DND-41 (cell line): Measurements from ENCODE around the gene RABGAP1L.

ENCODE experiments used
- EZH2 ChIP-seq: IDR thresholded peaks from 3 replicates; pipeline ENCODE4 v1.6.1; 2012; ENCODE audit warnings: borderline replicate concordance, low read depth, mild to moderate bottlenecking, moderate library complexity, low read length, inconsistent platforms; ENCODE audit not compliant: severe bottlenecking
- TF ChIP-seq, protein P1 (sequence below): IDR thresholded peaks from 2 replicates; pipeline ENCODE4 v1.5.1; 2012; ENCODE audit warnings: borderline replicate concordance, low read length, moderate library complexity, mild to moderate bottlenecking; ENCODE audit not compliant: poor library complexity, severe bottlenecking; ENCODE audit errors: extremely low read depth

DNA sequence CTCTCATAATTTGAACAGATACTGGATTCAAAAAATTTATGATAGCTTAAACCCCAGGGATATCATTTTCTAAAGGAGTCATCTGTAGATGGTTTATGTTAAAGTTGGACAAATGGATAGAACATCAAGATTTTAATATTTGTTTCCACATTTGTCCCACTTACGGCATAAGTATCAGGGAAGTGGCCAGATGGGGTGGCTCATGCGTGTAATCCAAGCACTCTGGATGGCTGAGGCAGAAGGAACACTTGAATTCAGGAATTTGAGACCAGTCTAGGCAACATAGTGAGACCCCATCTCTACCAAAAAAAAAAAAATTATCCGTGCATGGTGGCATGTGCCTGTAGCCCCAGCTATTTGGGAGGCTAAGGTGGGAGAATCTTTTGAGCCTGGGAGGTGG lies 517.5 kb downstream of the RABGAP1L start:
- TF ChIP-seq, protein P1, sequence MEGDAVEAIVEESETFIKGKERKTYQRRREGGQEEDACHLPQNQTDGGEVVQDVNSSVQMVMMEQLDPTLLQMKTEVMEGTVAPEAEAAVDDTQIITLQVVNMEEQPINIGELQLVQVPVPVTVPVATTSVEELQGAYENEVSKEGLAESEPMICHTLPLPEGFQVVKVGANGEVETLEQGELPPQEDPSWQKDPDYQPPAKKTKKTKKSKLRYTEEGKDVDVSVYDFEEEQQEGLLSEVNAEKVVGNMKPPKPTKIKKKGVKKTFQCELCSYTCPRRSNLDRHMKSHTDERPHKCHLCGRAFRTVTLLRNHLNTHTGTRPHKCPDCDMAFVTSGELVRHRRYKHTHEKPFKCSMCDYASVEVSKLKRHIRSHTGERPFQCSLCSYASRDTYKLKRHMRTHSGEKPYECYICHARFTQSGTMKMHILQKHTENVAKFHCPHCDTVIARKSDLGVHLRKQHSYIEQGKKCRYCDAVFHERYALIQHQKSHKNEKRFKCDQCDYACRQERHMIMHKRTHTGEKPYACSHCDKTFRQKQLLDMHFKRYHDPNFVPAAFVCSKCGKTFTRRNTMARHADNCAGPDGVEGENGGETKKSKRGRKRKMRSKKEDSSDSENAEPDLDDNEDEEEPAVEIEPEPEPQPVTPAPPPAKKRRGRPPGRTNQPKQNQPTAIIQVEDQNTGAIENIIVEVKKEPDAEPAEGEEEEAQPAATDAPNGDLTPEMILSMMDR = no peak
- no peak for TF ChIP-seq EZH2
